Astrocyte (in vitro differentiated cells and primary cell): Measurements from ENCODE around the gene EFTUD2. TPM values are rescaled to one million over a fixed set of nuclear protein-coding genes. Genes with fewer than 3 reads are reported as not detected.

Experiments used
- DNase-seq: peaks from one replicate; pipeline ENCODE4 v3.0.0-alpha.2; 2010; ENCODE audit warnings: low read depth
- FAIRE-seq: peaks from 2 replicates; lab custom pipeline; 2011; peaks lifted over from hg19 to GRCh38; lab: Jason Lieb, UNC
- H2AFZ ChIP-seq: 2 replicates; pipeline ENCODE4 v1.6.0; 2012; ENCODE audit warnings: low read depth, low read length, inconsistent platforms
- H3K27ac ChIP-seq: 2 replicates; pipeline ENCODE4 v1.5.1; 2011; ENCODE audit warnings: low read depth, low read length, inconsistent platforms
- H3K27me3 ChIP-seq: 2 replicates; pipeline ENCODE4 v1.6.0; 2011; ENCODE audit warnings: low read length, inconsistent platforms; ENCODE audit not compliant: insufficient read depth
- H3K36me3 ChIP-seq: 2 replicates; pipeline ENCODE4 v1.5.1; 2011; ENCODE audit warnings: low read length, inconsistent platforms; ENCODE audit not compliant: insufficient read depth
- H3K4me1 ChIP-seq: 2 replicates; pipeline ENCODE4 v1.5.1; 2011; ENCODE audit warnings: low read length, inconsistent platforms; ENCODE audit not compliant: insufficient read depth
- H3K4me2 ChIP-seq: 2 replicates; pipeline ENCODE4 v1.6.0; 2012; ENCODE audit warnings: low read length, inconsistent platforms
- H3K4me3 ChIP-seq: 2 replicates; pipeline ENCODE4 v1.5.1; 2011; ENCODE audit warnings: low read depth, mild to moderate bottlenecking, low read length, inconsistent platforms; ENCODE audit not compliant: insufficient read depth
- H3K79me2 ChIP-seq: 2 replicates; pipeline ENCODE4 v1.6.0; 2012; ENCODE audit warnings: mild to moderate bottlenecking, low read length, inconsistent platforms; ENCODE audit not compliant: insufficient read depth
- H3K9ac ChIP-seq: 2 replicates; pipeline ENCODE4 v1.6.0; 2012; ENCODE audit warnings: mild to moderate bottlenecking, low read length, inconsistent platforms
- H3K9me3 ChIP-seq: 2 replicates; pipeline ENCODE4 v1.5.1; 2012; ENCODE audit warnings: low read depth, mild to moderate bottlenecking, low read length, inconsistent platforms; ENCODE audit not compliant: insufficient read depth
- H4K20me1 ChIP-seq: 2 replicates; pipeline ENCODE4 v1.6.0; 2012; ENCODE audit warnings: low read length, inconsistent platforms; ENCODE audit not compliant: insufficient read depth
- H3K27ac Mint-ChIP-seq: one replicate; pipeline ENCODE4 v1.8.0; 2021; ENCODE audit warnings: mild to moderate bottlenecking, mixed read lengths; ENCODE audit not compliant: unreplicated experiment
- H3K27me3 Mint-ChIP-seq: one replicate; pipeline ENCODE4 v1.8.0; 2021; ENCODE audit warnings: low read depth, mixed read lengths; ENCODE audit not compliant: unreplicated experiment
- H3K36me3 Mint-ChIP-seq: one replicate; pipeline ENCODE4 v1.8.0; 2021; ENCODE audit warnings: low read depth, mixed read lengths; ENCODE audit not compliant: unreplicated experiment
- H3K4me1 Mint-ChIP-seq: one replicate; pipeline ENCODE4 v1.8.0; 2021; ENCODE audit warnings: low read depth, mixed read lengths; ENCODE audit not compliant: unreplicated experiment
- H3K4me3 Mint-ChIP-seq: one replicate; pipeline ENCODE4 v1.8.0; 2021; ENCODE audit warnings: mild to moderate bottlenecking, moderate library complexity, mixed read lengths; ENCODE audit not compliant: unreplicated experiment
- H3K9me3 Mint-ChIP-seq: one replicate; pipeline ENCODE4 v1.8.0; 2021; ENCODE audit warnings: mild to moderate bottlenecking, mixed read lengths; ENCODE audit not compliant: unreplicated experiment
- EZH2 ChIP-seq: IDR thresholded peaks from 2 replicates; pipeline ENCODE4 v1.6.1; 2012; ENCODE audit warnings: mild to moderate bottlenecking, low read length, inconsistent platforms; ENCODE audit not compliant: insufficient read depth
- total RNA-seq: library from RNA; stranded (reverse); gene quantifications from 2 replicates; pipeline ENCODE4 v1.2.1, GENCODE V29; 2021
- TF ChIP-seq, protein P1 (sequence below): IDR thresholded peaks from 2 replicates; pipeline ENCODE4 v1.5.1; 2011; ENCODE audit warnings: low read depth, mild to moderate bottlenecking, inconsistent platforms, low read length, moderate library complexity; ENCODE audit not compliant: insufficient read depth

The EFTUD2 gene
- total RNA-seq, 1 donor from 2014 or later: 129 TPM

DNA sequence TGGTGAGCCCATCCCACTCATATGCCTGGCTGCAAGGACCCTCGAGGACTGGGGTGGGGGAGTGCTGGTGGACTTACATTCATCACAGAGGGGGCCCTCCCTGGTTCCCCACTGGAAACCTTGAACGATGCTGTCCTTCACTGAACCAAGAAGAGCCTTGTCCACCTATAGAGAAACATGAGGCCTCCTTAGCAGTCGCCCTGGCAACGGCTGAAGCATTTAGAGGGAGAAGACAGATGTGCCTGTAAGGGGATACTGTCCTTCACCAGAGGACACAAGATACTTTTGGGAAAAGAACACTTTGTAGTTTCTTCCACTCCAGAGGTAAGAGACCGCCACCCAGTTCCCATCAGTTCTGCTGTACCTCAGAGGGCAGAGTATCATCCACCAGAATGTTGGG lies 45.1 kb downstream of the EFTUD2 start:
- Histone ChIP-seq H3K27me3 (no peaks in the 10 kb centered on the region), H3K9ac (no peak overlapping the region), H4K20me1 (no peaks in the 10 kb centered on the region), H2AFZ (no peak overlapping the region), H3K4me2 (no peak overlapping the region), H3K9me3 (no peaks in the 10 kb centered on the region), H3K4me3 (no peak overlapping the region), H3K79me2 (no peaks in the 10 kb centered on the region), H3K36me3 (peaks cover 55% of the 10 kb centered on the region), H3K27ac (no peak overlapping the region), H3K4me1 (no peaks in the 10 kb centered on the region)
- TF ChIP-seq, protein P1, sequence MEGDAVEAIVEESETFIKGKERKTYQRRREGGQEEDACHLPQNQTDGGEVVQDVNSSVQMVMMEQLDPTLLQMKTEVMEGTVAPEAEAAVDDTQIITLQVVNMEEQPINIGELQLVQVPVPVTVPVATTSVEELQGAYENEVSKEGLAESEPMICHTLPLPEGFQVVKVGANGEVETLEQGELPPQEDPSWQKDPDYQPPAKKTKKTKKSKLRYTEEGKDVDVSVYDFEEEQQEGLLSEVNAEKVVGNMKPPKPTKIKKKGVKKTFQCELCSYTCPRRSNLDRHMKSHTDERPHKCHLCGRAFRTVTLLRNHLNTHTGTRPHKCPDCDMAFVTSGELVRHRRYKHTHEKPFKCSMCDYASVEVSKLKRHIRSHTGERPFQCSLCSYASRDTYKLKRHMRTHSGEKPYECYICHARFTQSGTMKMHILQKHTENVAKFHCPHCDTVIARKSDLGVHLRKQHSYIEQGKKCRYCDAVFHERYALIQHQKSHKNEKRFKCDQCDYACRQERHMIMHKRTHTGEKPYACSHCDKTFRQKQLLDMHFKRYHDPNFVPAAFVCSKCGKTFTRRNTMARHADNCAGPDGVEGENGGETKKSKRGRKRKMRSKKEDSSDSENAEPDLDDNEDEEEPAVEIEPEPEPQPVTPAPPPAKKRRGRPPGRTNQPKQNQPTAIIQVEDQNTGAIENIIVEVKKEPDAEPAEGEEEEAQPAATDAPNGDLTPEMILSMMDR: no peak
- no peak for TF ChIP-seq EZH2
- Mint-ChIP-seq H3K9me3 (no peaks in the 10 kb centered on the region), H3K27ac (no peak overlapping the region), H3K27me3 (no peaks in the 10 kb centered on the region), H3K36me3 (peaks cover 30% of the 10 kb centered on the region), H3K4me3 (peak overlapping the region; percentile 6), H3K4me1 (no peaks in the 10 kb centered on the region)
- no peak for FAIRE-seq
- DNase-seq: no peak

- no peak overlapping the region for H2AFZ ChIP-seq
- peaks cover 30% of the 10 kb centered on the region for H3K36me3 Mint-ChIP-seq
- no peaks in the 10 kb centered on the region for H3K9me3 Mint-ChIP-seq
- TF ChIP-seq, protein P1: no peak
- no peak for TF ChIP-seq EZH2
- H3K4me2 ChIP-seq: no peak overlapping the region
- no peaks in the 10 kb centered on the region for H4K20me1 ChIP-seq
- H3K27ac Mint-ChIP-seq: peak overlapping the region; percentile 63
- H3K4me3 ChIP-seq: no peak overlapping the region
- H3K27me3 Mint-ChIP-seq: no peaks in the 10 kb centered on the region
- no peaks in the 10 kb centered on the region for H3K9me3 ChIP-seq
- H3K27ac ChIP-seq: no peak overlapping the region
- H3K79me2 ChIP-seq: no peaks in the 10 kb centered on the region
- DNase-seq: no peak
- FAIRE-seq: no peak
- H3K4me1 ChIP-seq: no peaks in the 10 kb centered on the region
- H3K27me3 ChIP-seq: no peaks in the 10 kb centered on the region
- H3K36me3 ChIP-seq: peaks cover 33% of the 10 kb centered on the region
- H3K4me3 Mint-ChIP-seq: no peak overlapping the region
- no peak overlapping the region for H3K9ac ChIP-seq
- H3K4me1 Mint-ChIP-seq: no peaks in the 10 kb centered on the region
These were observed 48.6 kb downstream of the EFTUD2 start for GRCh38 chr17:44850612-44851011.

DNA sequence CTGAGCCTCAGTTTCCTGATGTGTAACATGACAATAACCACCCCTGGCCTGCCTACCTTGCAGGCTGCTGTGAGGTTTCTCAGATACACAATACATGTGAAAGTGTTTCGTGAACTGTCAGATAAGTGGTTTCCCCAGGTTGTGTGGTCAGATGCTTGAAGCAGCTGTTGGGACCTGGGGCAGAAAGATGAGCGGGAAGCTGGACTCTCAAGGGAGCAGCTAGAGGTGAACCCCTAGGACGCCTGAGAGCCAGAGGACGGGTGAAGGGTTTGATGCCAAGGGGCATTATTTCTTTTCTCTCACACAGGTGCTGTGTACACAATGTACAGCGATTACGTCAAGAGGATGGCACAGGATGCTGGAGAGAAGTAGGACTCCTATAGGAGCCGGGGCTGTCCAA lies 49.2 kb downstream of the EFTUD2 start:
- no peak overlapping the region for H3K4me3 Mint-ChIP-seq
- Histone ChIP-seq H3K9me3 (no peaks in the 10 kb centered on the region), H3K27me3 (no peaks in the 10 kb centered on the region), H3K4me2 (no peak overlapping the region), H3K27ac (no peak overlapping the region), H3K36me3 (peaks cover 33% of the 10 kb centered on the region), H3K4me3 (no peak overlapping the region), H4K20me1 (no peaks in the 10 kb centered on the region), H2AFZ (no peak overlapping the region), H3K79me2 (no peaks in the 10 kb centered on the region), H3K4me1 (no peaks in the 10 kb centered on the region), H3K9ac (no peak overlapping the region)
- peaks cover 29% of the 10 kb centered on the region for H3K36me3 Mint-ChIP-seq
- no peaks in the 10 kb centered on the region for H3K9me3 Mint-ChIP-seq
- H3K27me3 Mint-ChIP-seq: no peaks in the 10 kb centered on the region
- H3K4me1 Mint-ChIP-seq: no peaks in the 10 kb centered on the region
- no peak for FAIRE-seq
- TF ChIP-seq, protein P1: no peak
- TF ChIP-seq EZH2: no peak
- H3K27ac Mint-ChIP-seq: no peak overlapping the region
- DNase-seq: no peak
